ENCODE results near the gene TRMT112.

Gene TRMT112

DNA sequence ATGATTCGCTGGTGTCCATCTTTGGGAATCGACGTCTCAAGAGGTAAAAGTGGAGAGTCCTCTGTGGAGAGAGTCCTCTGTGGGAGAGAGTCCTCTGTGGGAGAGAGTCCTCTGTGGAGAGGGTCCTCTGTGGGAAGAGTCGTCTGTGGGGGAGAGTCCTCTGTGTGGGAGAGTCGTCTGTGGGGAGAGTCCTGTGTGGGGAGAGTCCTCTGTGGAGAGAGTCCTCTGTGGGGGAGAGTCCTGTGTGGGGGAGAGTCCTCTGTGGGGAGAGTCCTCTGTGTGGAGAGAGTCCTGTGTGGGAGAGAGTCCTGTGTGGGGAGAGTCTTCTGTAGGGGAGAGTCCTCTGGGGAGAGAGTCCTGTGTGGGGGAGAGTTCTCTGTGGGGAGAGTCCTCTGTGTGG is 3.7 kb upstream of the TRMT112 start:
- peaks cover 17% of the 10 kb centered on the region for H3K79me2 ChIP-seq (ENCODE audit: low read length)
- TF ChIP-seq EZH2 (optimal IDR thresholded peaks at IDR 0.05; ENCODE audit: low read depth, low read length), result no peak
- H4K20me1 ChIP-seq (ENCODE audit: insufficient read depth, low read length), result no peaks in the 10 kb centered on the region
- no peak for DNase-seq
- no peaks in the 10 kb centered on the region for H3K9me3 ChIP-seq (replicated peaks; ENCODE audit: insufficient read depth, low read length)
- H3K27ac ChIP-seq (ENCODE audit: low read length), result no peak overlapping the region
- H3K4me2 ChIP-seq (ENCODE audit: low read depth, low read length), result no peak overlapping the region
- no peak overlapping the region for H3K9ac ChIP-seq (ENCODE audit: low read length)
- peaks cover 6% of the 10 kb centered on the region for H3K4me1 ChIP-seq (ENCODE audit: low read length)
- H3K36me3 ChIP-seq (replicated peaks; ENCODE audit: insufficient read depth, low read length), result no peaks in the 10 kb centered on the region
- H3K27me3 ChIP-seq (replicated peaks; ENCODE audit: insufficient read depth, low read length), result no peaks in the 10 kb centered on the region
- H3K4me3 ChIP-seq (ENCODE audit: low read length), result no peak overlapping the region
- H3K9me2 ChIP-seq (replicated peaks; ENCODE audit: insufficient read depth, low read length), result no peaks in the 10 kb centered on the region
- H2AFZ ChIP-seq (ENCODE audit: low read length), result no peak overlapping the region
- peaks cover 27% of the 10 kb centered on the region for H3F3A ChIP-seq (ENCODE audit: insufficient read depth, low read length)

DNA sequence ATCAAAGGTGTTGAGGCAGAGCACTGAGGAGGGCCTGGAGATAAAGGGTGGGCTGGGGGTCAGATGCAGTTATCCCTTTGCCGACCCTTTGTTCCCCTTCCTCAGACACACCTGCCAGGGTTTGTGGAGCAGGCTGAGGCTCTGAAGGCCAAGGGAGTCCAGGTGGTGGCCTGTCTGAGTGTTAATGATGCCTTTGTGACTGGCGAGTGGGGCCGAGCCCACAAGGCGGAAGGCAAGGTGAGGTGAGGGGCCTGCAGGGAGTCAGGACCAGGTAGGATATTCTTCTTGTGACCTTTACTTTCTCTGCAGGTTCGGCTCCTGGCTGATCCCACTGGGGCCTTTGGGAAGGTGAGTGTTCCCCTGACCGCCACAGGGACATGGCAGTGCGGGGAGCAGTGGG is 3.2 kb upstream of the TRMT112 start:
- TF ChIP-seq EZH2phosphoT487 (IDR thresholded peaks at IDR 0.05; ENCODE audit: low read length) (no peak), EZH2 (optimal IDR thresholded peaks at IDR 0.05; ENCODE audit: low read depth, low read length) (no peak)
- TF ChIP-seq, protein P1, sequence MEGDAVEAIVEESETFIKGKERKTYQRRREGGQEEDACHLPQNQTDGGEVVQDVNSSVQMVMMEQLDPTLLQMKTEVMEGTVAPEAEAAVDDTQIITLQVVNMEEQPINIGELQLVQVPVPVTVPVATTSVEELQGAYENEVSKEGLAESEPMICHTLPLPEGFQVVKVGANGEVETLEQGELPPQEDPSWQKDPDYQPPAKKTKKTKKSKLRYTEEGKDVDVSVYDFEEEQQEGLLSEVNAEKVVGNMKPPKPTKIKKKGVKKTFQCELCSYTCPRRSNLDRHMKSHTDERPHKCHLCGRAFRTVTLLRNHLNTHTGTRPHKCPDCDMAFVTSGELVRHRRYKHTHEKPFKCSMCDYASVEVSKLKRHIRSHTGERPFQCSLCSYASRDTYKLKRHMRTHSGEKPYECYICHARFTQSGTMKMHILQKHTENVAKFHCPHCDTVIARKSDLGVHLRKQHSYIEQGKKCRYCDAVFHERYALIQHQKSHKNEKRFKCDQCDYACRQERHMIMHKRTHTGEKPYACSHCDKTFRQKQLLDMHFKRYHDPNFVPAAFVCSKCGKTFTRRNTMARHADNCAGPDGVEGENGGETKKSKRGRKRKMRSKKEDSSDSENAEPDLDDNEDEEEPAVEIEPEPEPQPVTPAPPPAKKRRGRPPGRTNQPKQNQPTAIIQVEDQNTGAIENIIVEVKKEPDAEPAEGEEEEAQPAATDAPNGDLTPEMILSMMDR (IDR thresholded peaks at IDR 0.05; ENCODE audit: low read length), result no peak
- H3K9ac ChIP-seq (ENCODE audit: low read length), result no peak overlapping the region
- H3F3A ChIP-seq (ENCODE audit: insufficient read depth, low read length), result peaks cover 28% of the 10 kb centered on the region
- no peak for DNase-seq
- no peaks in the 10 kb centered on the region for H3K9me2 ChIP-seq (replicated peaks; ENCODE audit: insufficient read depth, low read length)
- peaks cover 6% of the 10 kb centered on the region for H3K4me1 ChIP-seq (ENCODE audit: low read length)
- H4K20me1 ChIP-seq (ENCODE audit: insufficient read depth, low read length), result no peaks in the 10 kb centered on the region
- no peak overlapping the region for H3K27ac ChIP-seq (ENCODE audit: low read length)
- H3K36me3 ChIP-seq (replicated peaks; ENCODE audit: insufficient read depth, low read length), result no peaks in the 10 kb centered on the region
- H3K79me2 ChIP-seq (ENCODE audit: low read length), result peaks cover 22% of the 10 kb centered on the region
- H3K9me3 ChIP-seq (replicated peaks; ENCODE audit: insufficient read depth, low read length), result no peaks in the 10 kb centered on the region
- no peak overlapping the region for H2AFZ ChIP-seq (ENCODE audit: low read length)
- no peak overlapping the region for H3K4me3 ChIP-seq (ENCODE audit: low read length)
- no peak overlapping the region for H3K4me2 ChIP-seq (ENCODE audit: low read depth, low read length)
- no peaks in the 10 kb centered on the region for H3K27me3 ChIP-seq (replicated peaks; ENCODE audit: insufficient read depth, low read length)

DNA sequence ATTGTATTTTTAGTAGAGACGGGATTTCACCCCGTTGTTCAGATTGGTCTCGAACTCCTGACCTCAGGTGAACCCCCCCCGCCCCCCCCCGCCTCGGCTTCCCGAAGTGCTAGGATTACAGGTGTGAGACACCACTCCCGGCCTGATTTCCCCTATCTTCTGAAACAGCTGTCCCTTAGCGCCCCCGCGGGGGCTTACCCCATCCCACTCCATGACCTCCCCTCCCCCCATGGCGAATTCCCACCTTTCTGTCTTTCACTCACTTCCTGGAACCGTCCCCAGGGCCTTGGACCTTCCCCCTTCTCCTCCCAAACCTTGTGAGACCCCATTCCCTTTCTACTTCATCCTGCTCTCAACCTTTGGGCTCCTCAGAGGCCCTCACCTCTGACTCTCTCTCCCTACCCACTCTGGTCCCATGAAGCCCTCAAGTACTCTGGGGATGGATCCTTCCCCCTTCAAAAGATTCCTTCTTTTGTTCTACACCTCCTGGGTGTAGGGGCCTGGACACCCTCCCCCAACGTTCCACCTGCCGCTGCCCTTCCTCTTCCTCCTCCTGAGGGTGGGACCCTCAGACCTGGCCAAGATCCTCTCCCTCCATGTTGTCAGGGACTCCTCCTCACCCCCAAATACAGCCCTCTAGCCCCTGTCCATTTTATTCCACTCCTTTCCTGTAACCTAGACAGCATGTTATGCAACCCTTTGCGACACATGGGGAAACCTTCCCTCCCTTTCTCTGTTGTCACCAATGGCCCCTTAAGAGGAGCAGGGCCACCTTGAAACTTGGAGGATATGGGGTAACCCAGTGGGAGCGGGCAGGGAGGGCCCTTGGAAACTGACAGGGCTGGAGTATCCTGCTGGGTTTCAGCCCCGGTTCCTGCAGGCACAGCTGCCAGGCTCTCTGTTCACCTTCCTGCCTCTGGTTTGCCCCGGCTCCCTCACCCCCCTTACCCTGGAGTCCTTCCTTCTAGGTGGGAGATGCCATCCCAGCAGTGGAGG is 1.7 kb upstream of the TRMT112 start:
- H3K27me3 ChIP-seq (replicated peaks; ENCODE audit: insufficient read depth, low read length), result no peaks in the 10 kb centered on the region
- peak overlapping the region; percentile 78 for H3K4me3 ChIP-seq (ENCODE audit: low read length)
- no peak overlapping the region for H2AFZ ChIP-seq (ENCODE audit: low read length)
- TF ChIP-seq EZH2 (optimal IDR thresholded peaks at IDR 0.05; ENCODE audit: low read depth, low read length) (no peak), EZH2phosphoT487 (IDR thresholded peaks at IDR 0.05; ENCODE audit: low read length) (no peak)
- TF ChIP-seq, protein P1 (IDR thresholded peaks at IDR 0.05; ENCODE audit: low read length), result no peak
- H3K36me3 ChIP-seq (replicated peaks; ENCODE audit: insufficient read depth, low read length), result no peaks in the 10 kb centered on the region
- peaks cover 6% of the 10 kb centered on the region for H3K4me1 ChIP-seq (ENCODE audit: low read length)
- peaks cover 36% of the 10 kb centered on the region for H3K79me2 ChIP-seq (ENCODE audit: low read length)
- no peaks in the 10 kb centered on the region for H3K9me3 ChIP-seq (replicated peaks; ENCODE audit: insufficient read depth, low read length)
- H3F3A ChIP-seq (ENCODE audit: insufficient read depth, low read length), result peaks cover 38% of the 10 kb centered on the region
- H3K4me2 ChIP-seq (ENCODE audit: low read depth, low read length), result peak overlapping the region; percentile 93; the same call in 1 of the 2 replicates
- H3K9ac ChIP-seq (ENCODE audit: low read length), result peak overlapping the region; percentile 92; the same call in 1 of the 2 replicates
- DNase-seq, result no peak
- H3K27ac ChIP-seq (ENCODE audit: low read length), result no peak overlapping the region
- H3K9me2 ChIP-seq (replicated peaks; ENCODE audit: insufficient read depth, low read length), result no peaks in the 10 kb centered on the region
- H4K20me1 ChIP-seq (ENCODE audit: insufficient read depth, low read length), result no peaks in the 10 kb centered on the region
